CD4-positive, alpha-beta T cell treated with Interleukin-6 at 100 ng/mL for 8 hours (primary cell): ENCODE data around the gene FCSK.
"Not testable (repeated sequence)": the region's sequence is repeated elsewhere in the genome, so short reads cannot be mapped to it uniquely, and the experiment has no call there.

ENCODE experiments used
- DNase-seq: peaks from one replicate; pipeline ENCODE4 v3.0.0-alpha.2; 2020; ENCODE audit warnings: mixed read lengths, low spot score

Gene FCSK

DNA sequence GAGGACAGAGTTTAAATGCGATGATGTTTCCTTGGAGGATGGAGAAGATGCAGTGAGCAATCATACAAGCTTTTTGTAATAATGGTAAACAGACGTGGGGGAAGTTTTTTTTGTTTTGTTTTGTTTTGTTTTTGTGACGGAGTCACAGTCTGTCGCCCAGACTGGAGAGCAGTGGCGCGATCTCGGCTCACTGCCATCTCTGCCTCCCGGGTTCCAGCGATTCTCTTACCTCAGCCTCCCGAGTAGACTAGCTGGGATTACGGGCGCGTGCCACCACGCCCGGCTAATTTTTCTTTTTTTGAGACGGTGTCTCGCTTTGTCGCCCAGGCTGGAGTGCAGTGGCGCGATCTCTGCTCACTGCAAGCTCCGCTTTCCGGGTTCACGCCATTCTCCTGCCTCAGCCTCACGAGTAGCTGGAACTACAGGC lies 70.0 kb downstream of the FCSK start:
- not testable (repeated sequence) for DNase-seq

DNA sequence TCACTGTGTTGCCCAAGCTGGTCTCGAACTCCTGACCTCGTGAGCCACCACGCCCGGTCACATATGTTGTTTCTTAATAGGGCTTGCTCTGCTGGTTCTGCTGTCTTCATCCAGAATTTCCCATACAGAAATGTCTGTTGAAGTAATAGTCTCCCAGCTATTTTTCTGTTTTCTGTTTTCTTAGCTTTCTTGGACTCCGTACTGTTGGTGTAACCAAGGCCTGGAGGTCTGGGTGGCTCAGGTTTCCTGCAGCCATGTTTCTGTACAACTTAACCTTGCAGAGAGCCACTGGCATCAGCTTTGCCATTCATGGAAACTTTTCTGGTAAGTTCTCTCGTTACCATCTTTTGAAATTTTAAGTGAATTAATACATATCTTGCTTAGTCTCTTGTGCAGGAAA lies 72.0 kb downstream of the FCSK start:
- DNase-seq: no peak

DNA sequence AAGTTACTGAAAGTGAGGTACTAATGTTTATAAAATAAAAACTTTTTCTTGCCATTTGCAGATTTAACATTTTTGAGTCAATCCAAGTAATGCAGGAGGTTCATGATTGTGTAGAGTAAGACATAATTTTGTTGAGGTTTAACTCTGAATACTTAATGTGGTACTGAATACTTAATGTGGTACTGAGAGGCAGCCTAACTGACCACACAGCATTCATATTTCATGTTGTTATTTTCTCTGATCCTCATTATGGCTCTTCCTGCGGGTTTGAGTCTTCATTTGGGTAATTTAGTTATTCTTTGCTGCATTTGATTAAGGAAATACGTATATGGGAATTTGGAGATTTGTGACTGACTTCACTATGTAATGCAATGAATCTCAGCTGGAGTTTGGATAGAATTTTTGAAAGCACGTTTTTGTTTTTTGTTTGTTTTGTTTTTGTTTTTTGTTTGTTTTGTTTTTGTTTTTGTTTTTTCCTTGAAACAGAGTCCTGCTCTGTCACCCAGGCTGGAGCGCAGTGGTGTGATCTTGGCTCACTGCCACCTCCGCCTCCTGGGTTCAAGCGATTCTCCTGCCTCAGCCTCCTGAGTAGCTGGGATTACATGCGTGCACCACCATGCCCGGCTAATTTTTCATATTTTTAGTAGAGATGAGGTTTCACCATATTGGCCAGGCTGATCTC lies 73.1 kb downstream of the FCSK start:
- DNase-seq: no peak

DNA sequence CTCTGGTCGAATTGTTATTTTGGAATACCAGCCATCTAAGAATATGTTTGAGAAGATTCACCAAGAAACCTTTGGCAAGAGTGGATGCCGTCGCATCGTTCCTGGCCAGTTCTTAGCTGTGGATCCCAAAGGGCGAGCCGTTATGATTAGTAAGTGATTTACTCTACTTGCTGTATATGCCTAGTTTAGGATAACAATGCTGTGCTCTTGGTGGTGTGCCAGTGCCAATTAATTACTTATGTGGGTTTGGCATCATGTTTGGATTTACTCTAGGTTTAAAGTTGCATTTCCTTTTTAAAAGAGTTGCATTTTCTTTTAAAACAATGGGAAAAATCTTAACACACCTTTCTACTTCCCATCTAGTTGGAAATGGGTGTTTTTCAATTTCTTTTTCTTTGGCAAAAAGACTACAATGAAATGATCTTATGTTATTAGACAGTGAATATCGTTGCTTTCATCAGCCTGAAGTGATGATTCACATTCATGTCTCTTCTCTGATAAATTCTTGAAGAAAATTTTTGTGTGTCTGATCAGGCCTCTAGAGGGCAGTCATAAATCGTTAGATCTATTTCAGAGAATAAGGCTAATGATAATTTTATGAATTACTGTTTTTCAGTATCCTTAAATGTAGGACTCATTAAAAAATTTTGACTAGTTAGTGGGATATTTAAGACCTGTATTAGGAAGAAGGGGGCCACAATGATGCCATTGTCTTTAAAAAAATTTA lies 74.8 kb downstream of the FCSK start:
- DNase-seq: peak; percentile 17
